T-helper 1 cell treated with Interleukin-12 subunit alpha and Interleukin-12 subunit beta and Interleukin-4 antibody, amounts not matched to agents 30 ng/mL and 1 ng/mL, for 36 hours (primary cell): Measurements from ENCODE around the gene TRIM15. TPM values are rescaled to one million over a fixed set of nuclear protein-coding genes. Genes with fewer than 3 reads are reported as not detected.

Source experiments
- intact Hi-C: fragments of 100-400 bp; cut with micrococcal nuclease; formaldehyde crosslinking; loops from one replicate; pipeline ENCODE4 v1.15.1; 2024
- total RNA-seq: library from RNA; stranded (reverse); gene quantifications from 2 replicates; pipeline ENCODE4 v1.2.3, GENCODE V29; 2022

TRIM15 gene
- total RNA-seq, 1 donor from 2014 or later: 0.76 TPM

DNA sequence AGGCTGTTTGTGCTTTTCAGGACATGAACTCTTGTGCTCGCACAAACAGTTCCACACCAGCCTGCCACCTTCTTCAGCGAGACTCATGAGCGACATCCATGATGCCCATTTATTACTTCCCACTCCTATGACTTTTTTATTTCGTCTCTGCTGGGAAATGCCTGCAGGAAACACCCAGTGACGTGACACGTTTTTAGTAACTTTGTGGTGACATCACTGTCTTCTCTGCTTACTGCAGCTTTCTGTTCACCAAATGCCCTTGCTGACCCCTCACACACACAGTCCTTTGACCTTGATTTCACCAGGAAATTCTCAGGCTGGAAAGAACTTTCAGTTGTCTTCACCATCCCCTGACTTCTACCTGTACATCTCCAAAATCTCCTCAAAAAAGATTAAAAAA lies 18.5 kb upstream of the TRIM15 start:
- intact Hi-C loops: no loop called here

GRCh38 chr6:30145818-30146217 lies 17.5 kb upstream of the TRIM15 start:
- intact Hi-C loops: no loop called here

DNA sequence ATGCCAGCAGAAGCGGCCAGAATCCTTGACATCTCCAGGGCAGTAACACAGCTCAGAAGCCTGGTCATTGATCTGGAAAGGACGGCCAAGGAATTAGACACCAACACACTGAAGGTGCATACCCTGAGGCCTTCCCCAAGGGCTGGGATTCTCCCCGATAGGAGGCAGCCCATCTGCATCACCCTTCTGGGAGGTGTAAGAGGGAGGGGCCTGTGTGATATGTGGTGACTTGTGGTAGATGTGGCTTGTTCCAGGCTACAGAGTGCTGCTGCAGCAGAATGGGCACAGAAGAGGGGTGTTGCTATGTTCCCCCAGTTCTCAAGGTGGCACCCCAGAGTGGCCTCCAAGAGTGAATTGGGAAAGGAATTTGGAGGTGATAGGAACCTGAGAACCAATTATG lies 16.2 kb upstream of the TRIM15 start:
- intact Hi-C loops: no loop called here

GRCh38 chr6:30149234-30149633 lies 14.1 kb upstream of the TRIM15 start:
- intact Hi-C loops: no loop called here

- intact Hi-C loops: no loop called here
Observed at GRCh38 chr6:30149858-30150550, 13.3 kb upstream of the TRIM15 start.

DNA sequence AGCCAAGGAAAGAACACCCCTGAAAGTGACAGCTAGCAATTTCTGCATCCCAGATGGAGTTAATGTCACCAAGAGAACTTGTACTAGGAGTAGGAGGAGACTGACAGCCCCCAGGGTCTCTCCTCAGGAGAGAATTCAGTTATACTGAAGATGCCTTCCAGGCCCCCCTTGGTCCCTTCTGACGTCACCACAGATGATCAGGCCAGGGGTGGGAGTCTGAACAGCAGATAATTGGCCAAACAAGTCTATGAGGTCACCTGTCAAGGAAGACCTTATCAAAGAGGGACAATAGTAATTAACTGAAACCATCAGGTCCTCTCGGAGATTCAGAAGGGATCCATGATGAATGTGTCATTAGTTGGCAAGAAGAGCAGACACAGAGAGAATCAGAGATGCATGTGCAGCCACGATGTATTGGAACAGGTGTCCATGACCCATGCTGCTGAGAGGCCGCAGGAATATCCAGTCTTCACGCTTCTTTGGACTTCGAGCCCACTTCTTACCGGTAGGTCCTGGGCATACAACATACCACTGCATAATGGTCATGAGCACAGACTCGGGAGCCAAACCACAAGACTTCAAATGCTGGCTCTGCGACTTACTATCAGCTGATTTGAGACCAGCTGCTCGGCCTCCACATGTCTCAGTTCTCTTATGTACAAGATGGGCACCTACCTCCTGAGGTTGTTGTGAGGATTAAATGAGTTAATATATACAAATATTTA lies 12.5 kb upstream of the TRIM15 start:
- intact Hi-C loops: no loop called here

- intact Hi-C loops: no loop called here
Observed at GRCh38 chr6:30151580-30151979, 11.8 kb upstream of the TRIM15 start.

GRCh38 chr6:30152016-30152673 lies 11.2 kb upstream of the TRIM15 start:
- intact Hi-C loops: no loop called here

GRCh38 chr6:30152910-30153610 lies 10.3 kb upstream of the TRIM15 start:
- intact Hi-C loops: no loop called here

DNA sequence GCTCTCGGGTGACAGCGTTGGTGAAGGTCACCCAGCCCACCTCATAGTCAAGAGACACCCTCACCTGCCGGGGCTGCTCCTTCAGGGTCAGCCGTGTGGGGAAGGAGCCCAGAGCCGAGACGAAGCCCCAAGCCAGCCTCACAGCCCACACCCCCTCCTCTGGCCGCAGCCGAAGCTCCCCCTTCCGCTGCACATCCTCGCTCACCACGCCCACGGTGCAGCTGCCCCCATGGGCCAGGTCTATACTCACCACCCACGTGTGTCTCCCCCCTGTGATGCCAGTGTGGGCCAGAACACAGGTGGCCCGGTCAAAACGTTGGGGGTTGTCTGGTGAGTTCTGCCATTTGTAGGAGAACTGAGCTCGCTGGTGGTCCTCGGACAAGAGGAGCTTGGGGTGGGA lies 9.3 kb upstream of the TRIM15 start:
- intact Hi-C loops: no loop called here

- intact Hi-C loops: no loop called here
Observed at GRCh38 chr6:30154709-30155519, 8.4 kb upstream of the TRIM15 start.

DNA sequence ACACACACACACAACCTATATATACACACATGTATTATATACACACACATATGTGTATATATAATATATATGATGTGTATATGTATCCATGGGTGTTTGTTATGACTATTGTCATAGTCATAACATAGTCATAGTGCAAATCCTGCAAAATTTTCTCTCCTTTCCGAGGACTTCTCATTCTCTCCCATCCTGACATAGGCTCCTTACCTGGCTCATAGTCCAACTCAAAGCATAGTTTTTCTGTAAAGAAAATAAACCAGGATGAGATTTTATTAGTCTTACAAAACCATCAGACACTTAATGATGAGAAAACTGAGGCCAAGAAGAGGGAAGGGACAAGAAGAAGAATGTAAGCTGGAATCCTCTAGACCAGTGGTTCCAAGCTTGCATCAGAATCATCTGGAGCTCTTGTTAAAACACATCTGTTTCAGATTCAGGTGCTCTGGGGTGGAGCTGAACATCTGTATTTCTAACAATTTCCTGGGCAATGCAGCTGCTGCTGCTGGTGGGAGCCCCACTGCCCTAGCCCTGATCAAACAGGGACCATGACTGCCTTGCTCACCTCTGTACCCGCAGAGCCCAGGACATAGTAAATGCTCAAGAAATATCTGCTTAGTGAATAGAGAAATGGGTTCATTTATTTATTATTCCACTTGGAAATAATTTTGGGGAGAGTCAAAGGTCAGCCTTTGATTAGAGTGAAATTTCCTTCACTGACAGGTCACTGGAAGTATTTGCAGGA lies 7.7 kb upstream of the TRIM15 start:
- intact Hi-C loops: no loop called here

- intact Hi-C loops: no loop called here
Observed at GRCh38 chr6:30156262-30156599, 7.1 kb upstream of the TRIM15 start.

DNA sequence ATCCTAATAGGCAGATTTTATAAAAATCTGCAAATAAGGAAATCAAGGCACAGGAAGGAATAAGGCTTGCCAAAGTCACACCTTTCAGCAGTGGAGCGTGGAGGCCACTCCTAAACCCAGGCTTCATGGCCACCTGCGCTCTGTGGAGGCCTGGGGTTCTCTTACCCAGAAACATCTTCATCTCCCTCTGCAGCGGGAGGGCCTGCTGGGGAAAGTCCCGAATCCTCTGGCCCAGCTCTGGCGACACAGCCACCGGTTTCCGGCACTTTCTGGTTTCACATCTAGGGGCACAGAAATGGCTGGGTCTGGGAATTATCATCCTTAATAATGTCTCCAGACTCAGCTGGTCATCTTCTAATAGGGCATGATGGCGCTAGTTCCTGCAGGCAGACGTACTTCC lies 6.6 kb upstream of the TRIM15 start:
- intact Hi-C loops: no loop called here

GRCh38 chr6:30157581-30157980 lies 5.8 kb upstream of the TRIM15 start:
- intact Hi-C loops: no loop called here

DNA sequence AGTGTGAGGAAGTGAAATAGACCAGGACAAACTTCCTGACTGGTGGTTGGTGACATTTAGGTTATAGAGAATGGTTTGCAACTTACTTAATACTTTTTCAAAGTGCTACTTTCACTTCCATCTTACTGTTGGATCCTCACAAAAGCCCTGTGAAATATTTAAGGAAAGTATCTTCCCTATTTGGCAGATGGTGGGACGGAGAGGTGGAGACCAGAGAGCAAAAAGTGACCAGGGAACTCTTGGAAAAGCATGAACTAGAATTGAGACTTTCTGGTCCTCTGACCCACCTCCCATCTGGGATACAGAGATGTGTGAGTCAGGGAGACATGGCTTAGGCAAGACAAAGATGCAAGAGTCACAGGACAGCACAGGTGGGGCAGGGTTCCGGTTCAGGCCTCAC lies 5.3 kb upstream of the TRIM15 start:
- intact Hi-C loops: no loop called here

DNA sequence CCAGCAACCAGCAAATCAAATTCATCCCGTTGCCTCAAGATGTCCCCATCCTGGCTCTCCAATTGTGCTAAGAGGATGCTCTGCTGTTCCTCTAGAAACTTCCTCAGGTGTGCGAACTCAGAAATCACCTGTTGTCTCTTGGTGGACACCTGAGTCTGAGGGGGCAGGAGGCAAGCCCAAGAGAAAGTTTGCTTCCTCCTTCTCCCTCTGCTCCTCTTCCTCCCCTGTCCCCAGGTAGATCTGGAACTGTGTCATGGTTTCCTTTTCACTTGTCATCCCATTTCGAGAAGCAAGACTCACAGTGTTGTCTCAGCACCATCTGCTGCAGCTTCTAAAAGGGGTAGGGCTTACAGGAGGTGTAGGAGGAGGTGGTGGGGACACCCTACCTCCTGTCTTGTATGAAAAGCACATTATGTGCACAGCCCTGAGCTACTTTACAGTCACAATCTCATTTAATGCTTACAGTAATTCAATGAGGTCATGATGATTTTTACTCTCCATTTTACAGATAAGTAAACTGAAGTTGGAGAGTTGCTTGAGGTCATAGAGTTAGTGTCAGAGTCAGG lies 4.8 kb upstream of the TRIM15 start:
- intact Hi-C loops: no loop called here

DNA sequence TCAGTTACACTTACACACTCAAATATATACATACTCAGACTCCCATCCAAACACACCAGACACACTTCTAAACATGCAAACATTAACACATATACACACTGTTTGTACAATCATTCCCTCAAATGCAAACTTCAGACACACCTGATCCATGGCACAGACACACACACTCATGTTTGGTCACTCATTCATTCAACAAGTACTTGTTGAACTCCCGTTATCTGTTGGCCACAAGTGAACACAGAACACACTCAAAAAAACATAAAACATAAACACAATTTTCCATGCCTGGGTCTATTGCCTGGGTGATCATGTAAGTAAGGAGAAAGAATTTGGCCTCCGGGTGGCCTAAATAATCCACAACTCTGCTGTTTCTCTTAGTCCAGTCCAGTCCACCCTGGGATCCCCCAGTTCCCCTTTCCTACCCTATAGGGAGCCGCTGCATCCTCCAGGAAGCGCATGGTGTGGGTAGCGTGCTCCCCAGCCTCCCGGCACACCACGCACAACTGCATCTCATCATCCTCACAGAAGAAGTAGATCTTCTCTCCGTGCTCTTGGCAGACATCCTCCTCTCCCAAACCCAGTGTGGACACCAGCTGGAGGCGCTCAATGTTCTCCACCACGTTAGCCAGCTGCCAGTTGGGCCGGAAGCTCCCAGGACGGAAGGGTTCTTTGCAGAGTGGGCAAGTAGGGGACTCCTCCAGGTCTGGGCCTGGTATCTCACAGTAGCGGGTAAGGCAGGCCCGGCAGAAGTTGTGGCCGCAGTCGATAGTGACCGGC lies 3.1 kb upstream of the TRIM15 start:
- intact Hi-C loops: no loop called here

DNA sequence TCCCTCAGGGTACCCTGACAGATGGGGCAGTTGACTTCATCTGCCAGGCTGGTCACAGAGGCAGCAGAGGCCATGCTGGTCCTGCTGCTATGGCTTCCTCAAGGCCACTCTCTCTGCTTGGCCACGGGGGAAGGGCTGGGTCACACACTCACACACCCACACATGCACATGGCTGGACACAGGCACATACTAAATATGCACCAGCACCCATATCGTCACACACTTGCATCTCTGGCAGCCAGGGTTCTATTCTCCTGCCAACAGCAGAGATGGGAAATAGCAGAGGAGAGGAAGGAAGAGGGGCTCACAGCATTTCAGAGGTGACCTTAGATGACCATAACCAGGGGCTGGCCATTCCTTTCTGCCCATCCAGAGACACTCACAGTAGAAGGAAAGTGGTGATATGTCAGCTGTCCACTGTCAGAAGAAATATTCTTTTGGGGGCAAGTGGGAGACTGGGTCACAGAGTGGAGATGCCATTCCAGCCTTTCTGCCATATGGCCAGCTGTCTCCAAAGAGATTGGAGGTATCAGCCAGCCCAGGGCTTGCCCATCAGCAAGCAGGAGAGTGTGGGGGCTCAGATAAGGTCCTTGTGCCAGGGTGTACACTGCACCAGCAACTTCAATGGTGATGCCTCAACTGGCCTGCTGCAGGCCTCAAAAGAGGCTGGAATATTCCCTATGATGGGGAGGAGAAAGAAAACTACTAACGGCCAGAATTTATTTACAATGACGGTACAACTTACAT lies 2.4 kb upstream of the TRIM15 start, which contains the start of gene TRIM10:
TRIM10 (minus strand) TSS at position 427 of the 747 bp plus-strand sequence; CDS start at position 74, 353 bp downstream.
- intact Hi-C loops: no loop called here
